ENCODE data around the gene RASL11A.
A peak's percentile ranks its signal among the peaks of the same experiment; 100 is the strongest.
"Not testable (repeated sequence)": the region's sequence is repeated elsewhere in the genome, so short reads cannot be mapped to it uniquely, and the experiment has no call there.

RASL11A gene

GRCh38 chr13:27270594-27271520, at the start of gene RASL11A:
Gene RASL11A, plus strand, starts transcription at chr13:27270830. Its CDS starts 115 bp downstream, at chr13:27270945.
- peak; percentile 57 for DNase-seq

- not testable (repeated sequence) for DNase-seq
These were observed 48.5 kb upstream of the RASL11A start for GRCh38 chr13:27222100-27222499.

- no peak for DNase-seq
These were observed 43.6 kb upstream of the RASL11A start for GRCh38 chr13:27226991-27227390.

GRCh38 chr13:27228131-27228530, 42.5 kb upstream of the RASL11A start:
- DNase-seq: no peak

GRCh38 chr13:27229642-27230041, 41.0 kb upstream of the RASL11A start:
- no peak for DNase-seq

GRCh38 chr13:27233964-27234363, 36.7 kb upstream of the RASL11A start:
- no peak for DNase-seq

GRCh38 chr13:27236478-27236877, 34.2 kb upstream of the RASL11A start:
- no peak for DNase-seq

- DNase-seq: no peak
These were observed 27.9 kb upstream of the RASL11A start for GRCh38 chr13:27242702-27243101.

- DNase-seq: no peak
These were observed 25.0 kb upstream of the RASL11A start for GRCh38 chr13:27245610-27246009.

GRCh38 chr13:27250833-27251165, 19.8 kb upstream of the RASL11A start:
- DNase-seq: no peak

GRCh38 chr13:27251166-27252091, 19.2 kb upstream of the RASL11A start, which contains the start of gene RPL21:
Gene RPL21, plus strand, starts transcription at chr13:27251558. Its CDS starts 2,219 bp downstream, at chr13:27253777.
- peak; percentile 94 for DNase-seq

- no peak for DNase-seq
These were observed 18.2 kb upstream of the RASL11A start for GRCh38 chr13:27252467-27252866.

GRCh38 chr13:27257233-27257568, 13.4 kb upstream of the RASL11A start:
- DNase-seq: no peak

GRCh38 chr13:27257648-27258253, 12.9 kb upstream of the RASL11A start:
- DNase-seq: no peak

GRCh38 chr13:27258637-27259386, 11.8 kb upstream of the RASL11A start:
- DNase-seq: no peak

- DNase-seq: no peak
These were observed 10.8 kb upstream of the RASL11A start for GRCh38 chr13:27259831-27260230.

- no peak for DNase-seq
These were observed 9.2 kb upstream of the RASL11A start for GRCh38 chr13:27261396-27261795.

GRCh38 chr13:27263438-27263837, 7.2 kb upstream of the RASL11A start:
- DNase-seq: no peak

GRCh38 chr13:27264181-27264580, 6.4 kb upstream of the RASL11A start:
- DNase-seq: no peak

- DNase-seq: no peak
These were observed 6.0 kb upstream of the RASL11A start for GRCh38 chr13:27264648-27265047.

- no peak for DNase-seq
These were observed 3.7 kb upstream of the RASL11A start for GRCh38 chr13:27266917-27267316.

GRCh38 chr13:27267596-27267995, 3.0 kb upstream of the RASL11A start:
- DNase-seq: no peak
